ENCODE data around the gene CLIP2.

GRCh38 chr7:74311305-74311744 lies 22.1 kb downstream of the CLIP2 start:
- TF ChIP-seq ZNF792 (tag by site-specific recombination; IDR thresholded peaks at IDR 0.05), result no peak
- TF ChIP-seq CTCF (tag by site-specific recombination; IDR thresholded peaks at IDR 0.05), result no peak
- no peak for TF ChIP-seq ATF2 (tag by site-specific recombination; IDR thresholded peaks at IDR 0.05; ENCODE audit: low read depth)
- TF ChIP-seq ZNF76 (tag by site-specific recombination; IDR thresholded peaks at IDR 0.05; ENCODE audit: borderline replicate concordance, low read depth), result no peak
- no peak for TF ChIP-seq ZNF426 (tag by site-specific recombination; IDR thresholded peaks at IDR 0.05)
- no peak for TF ChIP-seq MYNN (tag by site-specific recombination; IDR thresholded peaks at IDR 0.05; ENCODE audit: borderline replicate concordance)
- no peak for TF ChIP-seq ZBTB7A (tag by site-specific recombination; IDR thresholded peaks at IDR 0.05; ENCODE audit: low read depth)
- TF ChIP-seq ZNF843 (tag by site-specific recombination; IDR thresholded peaks at IDR 0.05), result no peak
- TF ChIP-seq PBX3 (CRISPR knock-in tag; IDR thresholded peaks at IDR 0.05), result no peak

All from HEK293 (cell line).